GM19043 (cell line): ENCODE data around the gene TSPAN18.

Experiments
- ATAC-seq: cut with Tn5 transposase; IDR thresholded peaks from one replicate; pipeline ENCODE4 v1.9.1; 2021; ENCODE audit warnings: low read depth; ENCODE audit not compliant: unreplicated experiment

Gene TSPAN18

DNA sequence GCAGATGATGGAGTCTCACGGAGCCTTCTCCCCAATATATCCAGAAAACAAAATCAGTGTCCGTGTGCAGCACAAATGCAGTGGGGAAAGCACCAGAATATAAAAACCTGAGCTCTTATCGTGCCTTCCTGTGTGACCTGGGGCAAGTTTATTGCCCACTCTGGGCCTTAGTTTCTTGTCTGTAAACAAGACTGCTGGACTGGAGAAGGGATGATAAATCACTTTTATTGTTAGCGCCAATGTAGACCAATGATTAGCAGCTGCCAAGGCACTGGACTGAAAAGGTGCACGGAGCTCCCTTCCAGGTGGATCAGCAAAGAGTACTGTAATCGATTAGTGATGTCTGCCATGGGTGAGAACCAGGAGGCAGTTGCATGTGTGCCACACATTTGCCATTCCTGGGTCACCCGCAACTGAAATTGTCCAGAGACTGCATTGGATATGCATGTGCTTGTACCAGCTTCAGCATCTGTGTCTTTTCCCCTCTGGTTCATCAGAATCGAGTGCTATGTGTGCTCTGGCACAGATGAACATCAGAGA lies 89.2 kb downstream of the TSPAN18 start:
- ATAC-seq, result no peak

DNA sequence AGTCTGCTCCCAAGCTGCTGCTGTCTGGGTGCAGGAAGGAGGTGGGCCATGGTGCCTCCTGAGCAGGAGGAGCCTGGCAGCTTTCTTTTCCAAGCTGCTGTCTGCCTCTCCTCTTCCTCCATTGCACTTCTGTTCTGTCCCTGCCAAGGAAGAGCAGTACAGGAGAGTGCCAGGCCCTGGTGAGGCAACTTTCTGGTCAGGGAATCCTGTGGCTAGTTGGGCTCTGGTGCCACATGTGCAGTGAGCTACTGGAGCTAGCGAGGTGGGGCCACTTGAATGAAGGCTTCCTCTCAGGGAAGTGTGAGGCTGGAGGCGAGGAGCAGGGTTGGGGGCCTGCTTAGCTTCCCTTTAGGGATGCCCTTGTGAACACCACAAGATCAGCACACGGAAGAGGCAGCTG lies 90.0 kb downstream of the TSPAN18 start:
- ATAC-seq, result no peak

DNA sequence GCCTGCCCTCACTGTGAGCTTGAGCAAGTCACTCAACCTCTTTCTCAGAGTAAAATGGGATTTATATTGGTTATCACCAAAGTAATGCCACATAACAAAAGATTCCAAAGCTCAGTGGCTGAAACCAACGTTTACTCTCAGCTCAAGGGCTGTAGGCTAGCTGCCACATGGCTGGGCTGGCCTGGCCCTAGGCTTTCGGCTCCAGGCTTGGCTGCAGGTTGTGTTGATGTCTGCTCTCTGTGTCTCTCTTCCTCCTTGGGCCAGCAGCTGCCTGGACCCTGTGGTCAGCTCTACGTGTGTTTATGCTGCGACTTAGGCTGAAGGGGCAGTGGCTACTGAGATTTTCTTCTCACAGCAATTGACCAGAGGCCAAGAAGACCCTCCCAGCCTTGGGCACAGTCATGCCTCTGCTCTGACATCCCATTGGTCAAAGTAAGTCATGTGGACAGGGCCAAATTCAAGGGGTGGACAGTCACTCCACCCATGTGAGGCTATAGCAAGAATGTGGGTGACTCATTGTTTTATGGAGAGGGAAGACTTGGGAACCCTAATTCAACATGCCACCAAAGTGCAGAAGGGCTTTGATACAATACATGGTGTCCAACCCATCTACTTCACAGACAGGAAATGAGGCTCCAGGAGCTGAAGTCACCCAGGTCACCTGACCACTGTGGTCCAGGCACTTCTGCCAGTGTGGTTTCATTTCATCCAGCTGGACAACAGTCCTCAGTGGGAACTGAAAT lies 90.6 kb downstream of the TSPAN18 start:
- no peak for ATAC-seq

DNA sequence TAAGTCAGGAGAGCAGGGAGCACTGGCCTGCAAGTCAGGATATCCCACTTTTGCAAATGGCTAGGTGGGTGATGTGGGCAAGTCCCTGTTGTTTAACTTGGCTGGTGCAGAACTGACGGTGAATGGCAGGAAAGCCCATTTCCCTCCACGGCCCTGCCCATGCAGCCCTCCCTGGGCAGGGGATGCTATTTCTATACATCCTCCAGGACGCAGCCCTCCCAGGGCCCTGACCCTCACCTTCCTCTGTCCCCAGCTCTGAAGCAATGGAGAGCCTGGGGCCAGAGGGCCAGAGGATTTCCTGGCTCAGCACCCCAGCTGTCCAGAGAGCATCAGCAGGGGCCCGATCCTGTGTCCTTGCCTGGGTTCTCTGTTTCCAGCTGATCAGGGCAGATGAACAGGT lies 91.3 kb downstream of the TSPAN18 start:
- ATAC-seq, result no peak

DNA sequence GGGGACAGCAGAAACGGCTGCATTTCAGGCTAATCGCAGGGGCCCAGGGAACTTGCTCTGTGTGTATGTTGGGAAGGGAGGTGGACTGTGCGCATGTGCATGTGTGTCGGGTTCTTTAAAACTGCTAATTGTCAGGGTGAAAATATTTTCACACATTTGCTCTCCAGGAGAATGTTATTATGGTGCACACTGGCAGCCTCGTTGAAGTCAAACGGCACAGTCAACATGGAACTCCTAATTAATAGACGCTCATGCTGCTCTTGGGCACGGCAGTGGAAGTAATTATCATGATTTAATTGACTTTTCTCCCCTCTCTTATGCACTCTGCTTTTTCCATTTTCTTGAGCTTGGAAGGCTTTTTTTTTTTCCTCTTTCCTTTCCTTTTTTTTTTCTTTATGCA lies 92.6 kb downstream of the TSPAN18 start:
- no peak for ATAC-seq

DNA sequence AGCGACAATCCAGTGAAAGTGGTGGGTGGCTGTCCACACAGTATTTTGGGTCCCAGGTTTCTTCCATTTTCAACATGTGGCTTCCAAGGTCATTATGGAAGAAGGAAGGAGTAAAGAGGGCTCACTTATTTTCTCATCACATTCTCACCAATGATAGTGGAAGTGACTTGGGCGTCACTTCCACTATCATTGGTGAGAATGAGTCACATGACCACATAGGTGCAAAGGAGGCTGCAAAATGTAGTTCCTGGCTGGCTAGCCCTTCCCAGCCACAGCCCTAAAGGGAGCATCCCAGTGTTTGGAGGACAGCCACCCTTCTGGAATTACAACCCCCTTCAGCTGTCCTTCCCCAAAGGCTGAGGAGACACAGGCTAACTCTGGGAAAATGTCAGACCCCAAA lies 95.6 kb downstream of the TSPAN18 start:
- no peak for ATAC-seq

DNA sequence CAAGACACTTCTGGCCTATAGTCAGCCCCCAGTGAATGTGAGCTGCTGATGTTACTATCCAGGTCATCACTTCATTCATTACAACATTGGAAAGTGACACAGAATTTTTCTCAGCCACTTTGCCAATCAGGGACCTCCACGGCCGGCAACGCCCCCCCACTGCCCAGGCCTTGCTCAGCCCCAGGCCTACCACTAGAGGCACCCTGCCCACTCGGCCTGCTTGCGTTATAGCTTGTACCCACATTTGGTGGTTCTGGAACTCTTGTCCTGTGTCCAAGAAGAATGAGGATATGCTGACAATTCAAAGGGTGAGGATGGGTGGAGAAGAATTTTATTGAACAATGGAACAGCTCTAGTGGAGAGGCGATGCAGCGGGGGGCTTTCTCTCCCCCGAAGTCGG lies 96.2 kb downstream of the TSPAN18 start:
- ATAC-seq, result no peak

DNA sequence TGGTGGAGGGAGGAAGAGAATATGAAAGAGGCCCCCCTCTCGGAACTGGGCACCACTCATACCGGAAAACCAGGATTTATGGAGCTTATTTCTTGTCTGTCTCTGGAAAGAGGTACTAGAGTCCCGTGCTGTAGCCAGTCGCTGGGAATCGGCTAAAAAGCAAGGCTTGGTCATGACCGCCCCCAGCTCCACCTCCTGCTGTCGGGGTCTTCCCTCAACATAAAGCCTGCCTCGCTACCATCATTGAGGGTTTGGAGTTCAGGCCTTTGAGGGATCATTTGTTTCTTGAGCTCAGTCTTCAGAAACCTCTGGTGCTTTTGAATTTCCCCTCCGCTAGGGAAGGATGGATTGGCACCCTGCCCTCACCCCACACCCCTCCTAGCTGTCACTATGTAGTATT lies 97.1 kb downstream of the TSPAN18 start:
- no peak for ATAC-seq

DNA sequence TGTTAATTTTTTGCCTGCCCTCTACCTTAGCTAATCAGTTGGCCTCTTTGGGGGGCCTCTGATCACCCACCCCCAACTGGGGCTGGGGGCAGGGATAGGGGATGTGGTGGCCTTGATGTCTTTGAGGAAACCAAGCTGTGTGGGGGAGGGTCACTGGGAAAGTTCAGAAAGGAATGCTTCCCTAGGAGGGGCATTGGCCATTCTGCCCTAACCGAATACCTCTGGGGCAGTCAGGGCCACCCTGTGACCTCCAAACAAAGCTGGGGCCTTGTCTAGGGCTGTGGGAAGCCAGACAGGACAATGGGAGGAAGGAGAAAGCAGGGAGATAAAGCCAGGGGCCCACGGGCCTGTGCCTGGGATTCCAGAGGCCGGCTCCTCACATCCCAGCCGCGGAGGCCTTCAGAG lies 97.5 kb downstream of the TSPAN18 start:
- no peak for ATAC-seq

DNA sequence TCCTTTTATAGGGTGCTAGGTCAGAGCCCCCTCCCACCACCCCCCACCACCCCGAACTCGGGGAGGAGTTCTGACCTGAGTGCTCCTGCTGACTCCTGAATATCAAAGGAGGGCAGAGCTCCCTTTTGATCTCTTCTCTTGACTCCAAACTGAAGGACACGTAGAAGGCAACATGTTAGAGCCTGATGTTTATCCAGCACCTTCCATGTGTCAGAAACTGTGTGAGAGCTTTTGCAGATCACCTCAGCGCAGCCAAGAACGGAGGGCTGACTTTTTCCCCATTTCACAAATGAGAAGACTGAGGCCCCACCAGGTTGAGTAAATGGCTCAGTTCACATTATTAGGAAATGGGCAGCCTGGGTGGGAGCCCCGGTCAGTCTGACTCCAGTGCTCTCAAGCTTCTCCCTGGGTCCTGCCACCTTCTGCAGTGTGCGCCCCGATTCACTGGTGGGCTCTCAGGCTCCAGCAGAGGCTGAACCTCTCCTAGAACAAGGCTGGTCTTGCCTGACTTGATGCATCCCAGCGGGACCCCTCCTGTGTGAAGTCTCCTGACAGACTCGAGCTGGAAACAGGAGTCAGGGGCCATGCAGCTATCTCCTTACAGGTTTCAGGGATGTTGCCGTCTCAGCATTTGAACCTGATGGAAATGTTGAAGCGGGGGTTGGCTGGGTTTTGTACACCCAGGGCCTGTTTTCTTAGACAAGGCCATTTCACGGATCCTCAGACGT lies 98.5 kb downstream of the TSPAN18 start:
- no peak for ATAC-seq

DNA sequence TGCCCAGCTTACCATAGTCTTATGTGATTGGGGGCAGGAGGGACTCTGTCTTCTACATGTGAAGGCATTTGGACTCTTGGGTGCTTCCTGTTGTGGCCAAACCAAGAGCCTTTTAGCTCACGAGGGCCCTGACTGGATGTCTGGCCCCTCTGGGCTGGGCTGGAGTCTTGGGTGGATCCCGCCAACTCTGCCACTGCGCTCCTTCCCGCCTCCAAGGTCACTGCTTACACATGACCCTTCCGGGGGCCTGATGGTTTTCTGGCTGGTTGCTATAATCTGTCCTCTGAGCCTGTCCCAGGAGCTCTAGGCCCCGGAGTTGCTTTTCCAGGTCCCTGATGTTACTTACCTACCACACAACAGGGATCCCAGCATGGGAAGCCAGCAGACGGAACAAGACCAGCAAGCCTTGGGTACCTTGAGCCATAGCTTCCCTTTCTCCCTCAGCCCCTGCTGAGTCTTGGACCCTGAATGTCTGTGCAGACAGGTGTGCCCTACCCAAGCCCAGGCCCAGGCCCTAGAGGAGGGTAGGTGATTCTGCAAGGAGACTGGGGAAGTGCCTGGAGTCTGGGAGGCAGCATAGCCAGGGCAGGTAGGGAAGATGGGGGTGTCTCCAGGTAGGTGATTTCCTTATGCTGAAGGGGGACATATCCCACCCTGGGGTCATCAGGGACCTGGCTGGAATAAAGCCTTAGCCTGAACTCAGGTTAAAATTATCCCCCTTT lies 100.3 kb downstream of the TSPAN18 start:
- no peak for ATAC-seq

DNA sequence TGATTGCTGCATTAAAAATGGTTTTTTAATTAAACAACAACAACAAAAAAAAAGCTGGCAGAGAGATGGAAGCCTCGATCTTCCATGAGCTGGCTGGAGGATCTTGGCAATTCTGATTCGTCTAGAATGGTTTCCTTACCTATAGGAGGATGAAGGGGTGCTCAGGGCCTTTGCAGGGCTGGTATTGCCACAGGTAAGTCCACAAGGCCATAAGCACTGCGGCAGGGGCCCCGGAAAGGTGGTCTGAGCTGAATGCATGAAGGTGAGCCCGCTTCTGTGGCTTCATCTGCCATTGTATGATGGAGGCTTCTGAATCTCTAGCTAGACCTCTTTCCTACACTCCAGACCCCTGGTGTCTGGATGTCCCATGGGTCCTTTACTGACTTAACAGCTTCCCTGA lies 101.5 kb downstream of the TSPAN18 start:
- ATAC-seq, result no peak

DNA sequence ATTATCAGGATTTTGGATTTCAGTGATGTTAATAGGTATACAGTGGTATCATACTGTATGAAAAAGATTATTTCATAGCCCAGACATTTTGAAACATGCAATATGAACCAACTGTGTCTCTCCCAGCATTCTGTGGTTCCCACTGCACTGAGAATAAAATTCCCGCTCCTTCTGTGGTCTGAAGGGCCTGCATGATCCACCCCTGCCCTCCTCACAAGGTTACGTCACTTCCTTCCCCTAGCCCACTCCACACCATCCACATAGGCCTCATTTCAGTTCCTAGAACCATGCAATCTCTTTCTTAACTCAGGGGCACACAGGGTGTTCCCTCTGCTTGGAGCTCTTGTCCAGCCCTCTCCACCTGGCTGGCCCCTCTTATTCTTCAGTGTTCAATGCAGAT lies 103.1 kb downstream of the TSPAN18 start:
- ATAC-seq, result no peak

DNA sequence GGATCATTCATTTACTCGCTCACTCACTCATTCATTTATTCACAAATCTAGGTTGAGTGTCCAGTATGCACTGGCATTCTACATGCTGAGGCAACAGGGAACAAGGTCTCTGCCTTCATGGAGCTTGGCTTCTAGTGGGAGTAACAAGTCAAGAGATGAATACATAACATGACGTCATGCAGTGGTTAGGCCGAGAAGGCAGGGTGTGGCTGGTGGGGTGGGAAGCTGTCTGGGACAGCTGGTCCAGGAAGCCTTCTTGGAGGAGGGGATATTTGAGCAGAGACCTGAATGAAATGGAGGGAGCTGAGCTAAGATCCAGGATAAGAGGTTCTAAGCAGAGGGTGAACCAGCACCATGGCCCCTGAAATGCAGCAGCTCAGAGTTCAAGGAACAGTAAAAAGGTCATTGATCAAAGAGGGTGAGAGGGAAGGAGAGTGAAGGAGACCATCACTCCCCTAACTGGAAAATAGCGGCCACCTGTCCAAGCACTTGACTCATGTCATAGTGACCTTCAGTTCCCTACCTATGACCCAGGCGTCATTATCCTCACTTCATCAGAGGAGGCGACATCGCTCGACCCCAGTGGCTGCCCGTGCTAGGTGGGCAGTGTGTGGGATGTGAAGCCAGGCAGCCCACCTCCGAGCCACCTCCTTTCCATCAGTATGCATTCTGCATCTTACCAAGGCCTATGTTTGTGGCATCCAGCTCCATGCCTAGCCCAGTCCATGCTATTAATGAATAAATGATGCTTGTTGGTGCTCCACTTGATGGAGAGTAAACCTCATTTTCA lies 105.0 kb downstream of the TSPAN18 start:
- no peak for ATAC-seq

DNA sequence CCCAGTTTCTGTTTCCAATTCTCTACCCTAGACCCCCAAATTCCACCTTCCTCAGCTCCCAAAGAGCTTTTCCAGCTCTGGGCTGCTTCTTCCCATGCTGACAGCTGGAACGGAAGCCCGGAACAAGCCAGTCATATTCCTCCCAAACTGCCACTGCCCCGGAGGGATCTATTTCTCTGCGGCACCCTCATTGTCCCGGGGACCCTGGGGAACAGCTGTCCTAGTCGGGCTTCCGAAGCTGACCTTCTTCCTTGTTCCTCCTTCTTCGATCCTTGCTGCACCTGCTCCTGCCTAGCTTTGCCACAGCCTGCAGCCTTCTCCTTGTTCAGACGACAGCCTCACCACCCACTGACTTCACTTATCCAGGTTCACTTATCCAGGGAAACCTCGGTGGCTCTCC lies 105.7 kb downstream of the TSPAN18 start:
- no peak for ATAC-seq

DNA sequence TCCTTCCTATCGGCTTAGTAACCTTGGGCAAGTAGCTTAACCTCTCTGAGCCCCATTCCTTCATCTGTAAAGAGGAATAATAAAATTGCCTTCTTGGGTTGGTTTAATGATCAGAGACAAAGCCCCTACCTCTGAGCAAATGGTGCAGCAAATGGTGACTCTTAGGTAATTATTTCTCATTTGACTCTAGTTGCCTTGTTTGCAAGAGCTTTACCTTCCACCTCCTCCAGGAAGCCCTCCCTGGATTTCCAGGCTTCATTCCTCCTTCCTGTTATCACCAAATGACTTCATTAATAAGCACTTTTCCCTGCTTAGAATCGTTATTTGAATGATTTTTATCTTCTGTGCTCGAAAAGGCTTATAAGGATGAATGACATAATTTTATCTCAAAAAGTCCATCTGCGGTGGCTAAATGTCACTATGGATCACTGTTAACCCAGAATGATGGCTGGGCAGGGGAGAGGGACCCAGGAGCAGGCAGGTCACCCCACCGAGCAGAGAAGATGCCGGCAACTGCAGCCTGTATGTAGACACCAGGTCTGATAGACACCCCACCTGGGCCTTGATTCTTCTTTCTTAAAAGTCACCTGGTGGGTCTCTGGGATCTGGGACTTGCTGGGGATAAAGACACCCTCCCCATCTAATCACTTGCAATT lies 106.6 kb downstream of the TSPAN18 start:
- no peak for ATAC-seq

DNA sequence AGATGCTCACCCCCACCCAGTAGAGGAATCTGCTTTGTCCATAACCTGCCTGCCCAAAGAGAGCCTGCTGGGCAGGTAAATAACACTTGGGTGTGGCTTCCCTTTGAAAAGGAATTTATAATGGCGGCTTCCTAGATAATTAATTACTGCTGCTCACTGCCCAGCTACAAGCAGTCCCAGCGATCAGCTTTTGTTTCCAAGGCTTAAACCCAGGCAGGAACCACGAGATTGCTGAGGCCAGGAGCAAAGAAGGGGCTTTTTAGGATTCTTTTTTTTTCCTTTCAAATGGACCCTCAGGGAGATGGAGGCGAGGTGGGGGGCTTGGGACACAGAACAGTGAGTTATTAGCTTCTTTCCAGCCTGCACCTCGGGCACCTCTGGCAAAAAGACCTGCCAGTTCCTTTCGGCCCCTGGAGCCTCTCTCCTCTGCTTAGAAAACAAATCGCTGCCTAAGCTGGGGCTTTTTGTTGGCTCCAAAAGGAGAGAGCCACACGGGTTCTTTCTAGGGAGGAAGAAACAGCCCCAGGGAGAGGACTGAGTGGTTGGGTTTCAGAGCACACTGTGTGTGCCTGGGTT lies 107.2 kb downstream of the TSPAN18 start:
- ATAC-seq, result no peak

DNA sequence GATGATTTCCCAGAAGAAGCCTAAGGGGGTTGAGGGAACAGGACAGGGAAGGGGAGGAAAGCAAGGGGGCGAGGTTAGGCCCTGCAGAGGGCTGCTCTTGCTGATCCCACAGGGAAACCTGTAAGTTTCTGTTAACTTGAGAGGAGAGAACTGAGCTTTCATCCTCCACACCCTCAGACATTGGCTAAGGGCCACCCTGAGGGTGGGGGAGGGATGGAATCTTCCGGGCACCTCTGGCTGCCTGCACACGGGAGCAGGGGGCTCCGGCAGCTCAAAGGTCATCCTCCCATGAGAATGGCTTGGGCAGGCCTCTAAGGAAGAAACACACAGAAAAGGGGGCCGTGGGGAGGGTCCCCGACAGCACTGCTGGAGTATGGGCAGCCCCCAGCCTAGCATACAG lies 108.1 kb downstream of the TSPAN18 start:
- no peak for ATAC-seq

DNA sequence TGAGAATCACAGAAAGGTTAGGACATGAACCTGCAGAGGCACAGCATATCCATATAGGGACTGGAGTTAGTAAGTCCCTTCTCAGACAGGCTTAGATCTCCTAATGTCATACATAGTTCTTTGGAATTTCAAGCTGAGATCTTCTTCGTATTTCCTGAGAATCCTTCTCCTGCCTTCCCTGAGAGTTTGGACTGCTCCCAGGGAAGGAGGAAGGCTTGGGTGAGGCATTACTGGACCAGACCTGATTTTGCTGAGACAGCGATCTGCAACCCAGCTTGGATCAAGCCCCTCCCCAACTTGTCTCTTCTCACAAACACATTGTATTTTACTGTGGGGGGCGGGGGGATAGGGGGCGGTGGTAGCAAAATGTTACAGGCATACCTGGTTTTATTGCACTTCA lies 108.5 kb downstream of the TSPAN18 start:
- ATAC-seq, result no peak

DNA sequence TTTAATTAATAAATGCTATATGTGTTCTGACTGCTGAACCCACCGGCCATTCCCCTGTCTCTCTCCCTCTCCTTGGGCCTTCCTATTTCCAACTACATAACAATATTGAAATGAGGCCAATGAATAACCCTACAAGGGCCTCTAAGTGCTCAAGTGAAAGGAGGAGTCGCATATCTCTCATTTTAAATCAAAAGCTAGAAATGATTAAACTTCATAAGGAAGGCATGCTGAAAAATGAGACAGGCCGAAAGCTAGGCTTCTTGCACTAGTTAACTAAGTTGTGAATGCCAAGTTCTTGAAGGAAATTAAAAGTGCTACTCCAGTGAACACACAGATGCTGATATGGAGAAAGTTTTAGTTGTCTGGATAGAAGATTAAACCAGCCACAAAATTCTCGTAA lies 109.2 kb downstream of the TSPAN18 start:
- no peak for ATAC-seq
